Kidney epithelial cell (primary cell): Measurements from ENCODE around the gene UBE2G2. TPM values are rescaled to one million over a fixed set of nuclear protein-coding genes. Genes with fewer than 3 reads are reported as not detected.

Source experiments
- DNase-seq: peaks from one replicate; pipeline ENCODE4 v3.0.0-alpha.2; 2010; ENCODE audit warnings: low read depth
- H3K27me3 ChIP-seq: 2 replicates; pipeline ENCODE4 v1.6.0; 2011; ENCODE audit warnings: low read length; ENCODE audit not compliant: control insufficient read depth, insufficient read depth
- H3K36me3 ChIP-seq: 2 replicates; pipeline ENCODE4 v1.5.1; 2011; ENCODE audit warnings: low read length; ENCODE audit not compliant: control insufficient read depth, insufficient read depth
- H3K4me3 ChIP-seq: 2 replicates; pipeline ENCODE4 v1.5.1; 2011; ENCODE audit warnings: low read depth, mild to moderate bottlenecking, control low read depth, low read length
- CTCF ChIP-seq: IDR thresholded peaks from 2 replicates; pipeline ENCODE4 v1.5.1; 2011; ENCODE audit warnings: mild to moderate bottlenecking, moderate library complexity, low read length, control low read depth, inconsistent platforms; ENCODE audit not compliant: insufficient read depth, poor library complexity, severe bottlenecking
- total RNA-seq: library from RNA; depleted of rRNA; stranded (reverse); fragments of >200 nt; gene quantifications from 2 replicates; pipeline ENCODE4 v1.2.3, GENCODE V29; 2015

UBE2G2 gene
- total RNA-seq, 1 donor from 2014 or later, result 40.6 TPM

GRCh38 chr21:44779417-44780136, 22.0 kb downstream of the UBE2G2 start:
- H3K36me3 ChIP-seq, result no peaks in the 10 kb centered on the region
- no peaks in the 10 kb centered on the region for H3K27me3 ChIP-seq
- no peak for DNase-seq
- H3K4me3 ChIP-seq, result no peak overlapping the region
- TF ChIP-seq CTCF, result no peak

DNA sequence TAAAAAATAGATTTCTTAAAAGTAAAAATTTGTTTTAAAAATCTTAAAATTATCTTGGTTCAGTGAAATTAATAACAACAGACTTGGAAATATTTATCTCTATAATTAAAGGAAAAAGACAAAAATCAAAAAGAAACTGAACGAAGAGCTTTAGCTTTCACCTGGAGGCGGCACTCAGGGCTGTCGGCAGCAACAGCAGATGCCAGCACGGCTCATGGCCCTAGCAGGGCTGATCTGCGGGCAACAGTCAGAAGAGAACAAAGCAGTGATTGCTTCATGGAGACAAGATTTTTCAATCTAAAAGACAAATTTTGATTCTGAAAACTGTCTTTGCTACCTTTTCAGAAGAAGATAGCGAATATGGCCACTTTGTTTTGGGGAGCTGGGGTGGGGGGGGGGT, 22.6 kb downstream of the UBE2G2 start:
- no peak for DNase-seq
- Histone ChIP-seq H3K36me3 (no peaks in the 10 kb centered on the region), H3K27me3 (no peaks in the 10 kb centered on the region), H3K4me3 (no peak overlapping the region)
- TF ChIP-seq CTCF, result no peak

DNA sequence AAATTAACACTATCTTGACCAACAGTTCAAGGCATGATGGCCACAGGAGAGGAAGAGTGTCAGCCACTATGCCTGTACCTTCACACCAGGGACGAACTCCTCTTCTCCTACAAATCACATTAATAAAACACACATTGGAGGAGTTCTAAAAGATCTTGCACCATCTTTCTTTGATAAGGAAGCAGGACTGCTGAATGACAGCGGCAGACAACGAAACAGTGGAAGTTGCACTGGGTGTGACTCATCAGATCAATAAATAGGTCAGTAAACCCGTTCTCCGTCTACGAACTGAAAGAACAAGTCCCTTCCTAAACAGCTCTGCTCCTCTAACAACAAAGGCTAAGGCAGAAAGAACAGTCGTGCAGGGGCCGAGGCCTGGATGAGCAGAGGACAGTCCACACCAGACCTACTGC, 23.1 kb downstream of the UBE2G2 start:
- Histone ChIP-seq H3K36me3 (no peaks in the 10 kb centered on the region), H3K4me3 (no peak overlapping the region), H3K27me3 (no peaks in the 10 kb centered on the region)
- DNase-seq, result no peak
- TF ChIP-seq CTCF, result no peak

- Histone ChIP-seq H3K36me3 (no peaks in the 10 kb centered on the region), H3K27me3 (no peaks in the 10 kb centered on the region), H3K4me3 (no peak overlapping the region)
- no peak for TF ChIP-seq CTCF
- DNase-seq, result no peak
Observed at GRCh38 chr21:44778094-44778493, 23.5 kb downstream of the UBE2G2 start.

- Histone ChIP-seq H3K4me3 (no peak overlapping the region), H3K36me3 (no peaks in the 10 kb centered on the region), H3K27me3 (no peaks in the 10 kb centered on the region)
- no peak for DNase-seq
- no peak for TF ChIP-seq CTCF
Observed at GRCh38 chr21:44774972-44775371, 26.6 kb downstream of the UBE2G2 start.

DNA sequence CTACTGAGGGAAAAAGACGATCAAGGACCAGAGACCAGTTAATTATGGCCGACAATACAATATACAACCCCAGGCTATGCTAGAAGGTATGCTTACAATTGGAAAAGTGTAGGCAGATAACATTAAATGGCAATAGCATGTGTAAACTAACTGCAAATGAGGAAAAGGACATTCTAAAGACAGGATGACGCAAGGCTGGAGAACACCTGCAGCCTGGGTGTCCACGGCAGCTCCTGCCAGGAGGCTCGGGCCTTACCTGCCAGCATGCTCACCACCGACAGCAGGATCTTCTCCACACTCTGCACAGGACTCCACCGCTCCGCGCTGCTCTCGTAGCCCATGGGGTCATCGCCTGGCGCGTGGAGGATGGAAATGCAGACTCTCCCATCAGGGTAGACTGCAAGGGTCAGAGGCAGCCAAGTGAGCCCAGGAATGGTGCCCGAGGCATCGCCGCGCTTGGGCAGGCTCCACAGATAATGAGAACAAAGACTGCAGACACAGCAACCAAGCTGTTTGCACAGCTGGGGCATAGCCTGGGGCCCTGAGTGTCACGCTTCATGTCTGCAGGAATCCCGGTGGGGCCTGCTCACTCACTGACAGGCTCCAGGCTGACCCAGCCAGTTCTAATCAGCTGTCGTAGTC, 28.2 kb downstream of the UBE2G2 start:
- no peaks in the 10 kb centered on the region for H3K36me3 ChIP-seq
- no peaks in the 10 kb centered on the region for H3K27me3 ChIP-seq
- TF ChIP-seq CTCF, result no peak
- peak; percentile 80 for DNase-seq
- H3K4me3 ChIP-seq, result no peak overlapping the region
